Right hindlimb (tissue), 1 donor: ENCODE data around the gene VAV3.

Experiments
- DNase-seq: peaks from one replicate; pipeline ENCODE4 v3.0.0-alpha.2; 2018

The VAV3 gene

GRCh38 chr1:107622966-107623365, 342.0 kb downstream of the VAV3 start:
- no peak for DNase-seq

- no peak for DNase-seq
Measured at GRCh38 chr1:107622535-107622934, 342.4 kb downstream of the VAV3 start.

- no peak for DNase-seq
Measured at GRCh38 chr1:107620753-107621152, 344.2 kb downstream of the VAV3 start.

GRCh38 chr1:107618539-107618938, 346.4 kb downstream of the VAV3 start:
- DNase-seq = no peak

GRCh38 chr1:107617921-107618320, 347.1 kb downstream of the VAV3 start:
- no peak for DNase-seq

GRCh38 chr1:107617456-107617855, 347.5 kb downstream of the VAV3 start:
- DNase-seq = no peak

- no peak for DNase-seq
Measured at GRCh38 chr1:107609808-107610207, 355.2 kb downstream of the VAV3 start.

- no peak for DNase-seq
Measured at GRCh38 chr1:107604825-107605224, 360.2 kb downstream of the VAV3 start.

- no peak for DNase-seq
Measured at GRCh38 chr1:107600607-107601160, 364.3 kb downstream of the VAV3 start.

- DNase-seq = no peak
Measured at GRCh38 chr1:107599220-107599619, 365.8 kb downstream of the VAV3 start.

- DNase-seq = no peak
Measured at GRCh38 chr1:107597290-107597689, 367.7 kb downstream of the VAV3 start.

GRCh38 chr1:107594536-107594935, 370.4 kb downstream of the VAV3 start:
- no peak for DNase-seq

- DNase-seq = no peak
Measured at GRCh38 chr1:107593501-107594209, 371.3 kb downstream of the VAV3 start.

GRCh38 chr1:107590900-107591622, 373.9 kb downstream of the VAV3 start:
- no peak for DNase-seq

- no peak for DNase-seq
Measured at GRCh38 chr1:107590087-107590486, 374.9 kb downstream of the VAV3 start.

- no peak for DNase-seq
Measured at GRCh38 chr1:107588321-107588720, 376.7 kb downstream of the VAV3 start.

GRCh38 chr1:107575226-107575625, 389.8 kb downstream of the VAV3 start:
- no peak for DNase-seq

- no peak for DNase-seq
Measured at GRCh38 chr1:107574044-107574443, 390.9 kb downstream of the VAV3 start.

- DNase-seq = no peak
Measured at GRCh38 chr1:107572674-107573211, 392.2 kb downstream of the VAV3 start.

- DNase-seq = no peak
Measured at GRCh38 chr1:107570768-107571167, 394.2 kb downstream of the VAV3 start.

GRCh38 chr1:107563441-107563840, 401.5 kb downstream of the VAV3 start:
- no peak for DNase-seq

GRCh38 chr1:107559881-107560280, 405.1 kb downstream of the VAV3 start:
- DNase-seq = no peak

- no peak for DNase-seq
Measured at GRCh38 chr1:107557095-107557494, 407.9 kb downstream of the VAV3 start.

GRCh38 chr1:107555578-107555977, 409.4 kb downstream of the VAV3 start:
- DNase-seq = no peak
